MCF 10A (cell line): Measurements from ENCODE around the gene PALM2AKAP2. TPM values are rescaled to one million over a fixed set of nuclear protein-coding genes. Genes with fewer than 3 reads are reported as not detected.

Source experiments
- BruUV-seq: library from RNA; stranded (reverse); fragments of 400-500 nt; replicated peaks from 2 replicates; lab custom pipeline; 2021; lab: Mats Ljungman, UMichigan
- CTCF ChIA-PET: fragments of 300-600 bp; sonication (Branson Sonifier 250); formaldehyde crosslinking; extraction: SDS; loops from one replicate; lab custom pipeline; 2021; ENCODE audit warnings: antibody characterized with exemption, inconsistent platforms; lab: Yijun Ruan, JAX
- POLR2A ChIA-PET: fragments of 300-600, 350-650 bp; sonication (Branson Sonifier 250); formaldehyde crosslinking; extraction: SDS; loops from one replicate; lab custom pipeline; 2020; ENCODE audit warnings: antibody characterized with exemption, inconsistent platforms; lab: Yijun Ruan, JAX
- DNase-seq: peaks from one replicate; pipeline ENCODE4 v3.0.0-alpha.2; 2018; ENCODE audit not compliant: unreplicated experiment
- H3K27ac Mint-ChIP-seq: one replicate; pipeline ENCODE4 v1.8.0; 2022; ENCODE audit warnings: mild to moderate bottlenecking, low read depth, mixed read lengths; ENCODE audit not compliant: unreplicated experiment
- H3K27me3 Mint-ChIP-seq: one replicate; pipeline ENCODE4 v1.8.0; 2022; ENCODE audit warnings: mixed read lengths; ENCODE audit not compliant: insufficient read depth, unreplicated experiment
- H3K36me3 Mint-ChIP-seq: one replicate; pipeline ENCODE4 v1.8.0; 2022; ENCODE audit warnings: mild to moderate bottlenecking, moderate library complexity, mixed read lengths; ENCODE audit not compliant: insufficient read depth, unreplicated experiment
- H3K4me1 Mint-ChIP-seq: one replicate; pipeline ENCODE4 v1.8.0; 2022; ENCODE audit warnings: mixed read lengths; ENCODE audit not compliant: insufficient read depth, unreplicated experiment
- H3K4me3 Mint-ChIP-seq: one replicate; pipeline ENCODE4 v1.8.0; 2022; ENCODE audit warnings: mild to moderate bottlenecking, moderate library complexity, mixed read lengths; ENCODE audit not compliant: unreplicated experiment
- H3K9me3 Mint-ChIP-seq: one replicate; pipeline ENCODE4 v1.8.0; 2022; ENCODE audit warnings: mixed read lengths; ENCODE audit not compliant: unreplicated experiment
- intact Hi-C: fragments of 100-400 bp; cut with micrococcal nuclease; formaldehyde crosslinking; loops from 2 replicates; pipeline ENCODE4 v1.14.1; 2022
- total RNA-seq: library from RNA; stranded (reverse); gene quantifications from 2 replicates; pipeline ENCODE4 v1.2.3, GENCODE V29; 2022
- TF ChIP-seq, protein P1 (sequence below): fragments of 200-600 bp; IDR thresholded peaks from one replicate; pipeline ENCODE4 v1.8.0; 2022; ENCODE audit warnings: antibody characterized with exemption, mild to moderate bottlenecking; ENCODE audit not compliant: unreplicated experiment

Gene PALM2AKAP2
- total RNA-seq, 1 experiment from 2014 or later, result 5.3 TPM

DNA sequence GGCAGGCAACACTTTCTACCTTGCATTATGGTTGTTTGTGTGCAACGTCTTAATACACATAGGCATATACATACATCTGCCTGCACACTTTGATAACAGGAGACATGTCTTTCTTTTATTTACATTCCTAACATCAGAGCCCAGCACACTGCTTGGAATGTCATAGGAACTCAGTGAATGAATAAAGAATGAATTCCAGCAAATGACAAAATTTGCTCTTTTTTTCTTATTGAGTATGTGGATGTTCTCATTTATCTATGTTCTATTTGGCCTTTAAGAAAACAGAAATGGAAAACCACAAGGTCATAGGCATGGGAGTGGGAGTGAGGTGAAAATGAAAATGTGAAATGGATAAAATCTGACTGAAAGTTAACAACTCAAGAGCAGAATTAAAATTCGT, 36.3 kb upstream of the PALM2AKAP2 start:
- no TSS peak for BruUV-seq
- Mint-ChIP-seq H3K4me3 (no peak overlapping the region), H3K27me3 (peaks cover 13% of the 10 kb centered on the region), H3K9me3 (no peaks in the 10 kb centered on the region), H3K36me3 (no peaks in the 10 kb centered on the region), H3K4me1 (peaks cover 5% of the 10 kb centered on the region), H3K27ac (no peak overlapping the region)
- ChIA-PET POLR2A (no interaction called here), CTCF (interaction anchor here (0.7 kb wide), 1 partner anchor 187 kb away, joined by 3 read pairs; no protein-coding TSS in a partner anchor)
- DNase-seq, result no peak
- intact Hi-C loops, result no loop called here
- TF ChIP-seq, protein P1, sequence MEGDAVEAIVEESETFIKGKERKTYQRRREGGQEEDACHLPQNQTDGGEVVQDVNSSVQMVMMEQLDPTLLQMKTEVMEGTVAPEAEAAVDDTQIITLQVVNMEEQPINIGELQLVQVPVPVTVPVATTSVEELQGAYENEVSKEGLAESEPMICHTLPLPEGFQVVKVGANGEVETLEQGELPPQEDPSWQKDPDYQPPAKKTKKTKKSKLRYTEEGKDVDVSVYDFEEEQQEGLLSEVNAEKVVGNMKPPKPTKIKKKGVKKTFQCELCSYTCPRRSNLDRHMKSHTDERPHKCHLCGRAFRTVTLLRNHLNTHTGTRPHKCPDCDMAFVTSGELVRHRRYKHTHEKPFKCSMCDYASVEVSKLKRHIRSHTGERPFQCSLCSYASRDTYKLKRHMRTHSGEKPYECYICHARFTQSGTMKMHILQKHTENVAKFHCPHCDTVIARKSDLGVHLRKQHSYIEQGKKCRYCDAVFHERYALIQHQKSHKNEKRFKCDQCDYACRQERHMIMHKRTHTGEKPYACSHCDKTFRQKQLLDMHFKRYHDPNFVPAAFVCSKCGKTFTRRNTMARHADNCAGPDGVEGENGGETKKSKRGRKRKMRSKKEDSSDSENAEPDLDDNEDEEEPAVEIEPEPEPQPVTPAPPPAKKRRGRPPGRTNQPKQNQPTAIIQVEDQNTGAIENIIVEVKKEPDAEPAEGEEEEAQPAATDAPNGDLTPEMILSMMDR, result no peak

DNA sequence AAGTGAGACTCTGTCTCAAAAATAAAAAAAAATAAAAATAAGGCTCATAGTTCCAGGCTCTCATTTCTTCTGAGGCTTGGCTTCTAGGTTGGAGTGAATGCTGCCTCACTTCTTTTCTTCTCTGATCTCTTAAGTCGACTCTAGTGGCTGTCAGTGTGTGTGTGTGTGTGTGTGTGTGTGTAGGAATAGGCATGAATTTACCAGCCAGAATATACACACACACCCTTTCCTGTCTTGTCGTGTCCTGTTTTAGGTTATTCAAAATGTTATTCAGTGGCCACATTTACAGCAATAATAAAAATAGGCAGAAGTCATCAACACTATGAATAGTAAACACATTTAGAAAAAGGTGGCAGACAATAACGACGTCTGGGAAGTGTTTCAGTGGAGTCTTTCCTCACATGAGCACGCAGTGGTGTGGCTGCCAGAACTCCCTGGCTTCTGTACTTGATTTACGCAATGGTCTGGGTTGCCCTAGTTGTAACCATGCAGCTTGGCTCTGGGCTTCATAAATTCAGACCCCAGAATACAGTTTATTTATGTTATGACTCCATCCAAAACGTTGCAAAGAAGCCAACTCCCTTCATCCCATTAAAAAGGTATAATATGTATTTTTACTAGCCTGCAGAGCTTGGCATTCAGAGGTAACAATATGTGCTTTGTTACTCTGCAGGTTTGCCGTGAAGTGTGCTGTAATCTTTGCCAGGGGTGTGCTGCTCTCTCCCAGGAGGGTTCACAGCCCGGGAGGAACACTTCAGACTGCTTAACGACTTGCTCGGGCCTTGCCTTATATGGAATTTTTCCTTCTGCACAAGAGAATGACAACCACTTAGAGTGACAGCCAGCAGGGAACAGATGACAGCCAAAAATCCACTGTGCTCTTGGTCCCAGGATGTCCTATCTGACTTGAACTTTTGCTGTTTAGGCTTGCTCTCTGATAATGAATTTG, 34.4 kb upstream of the PALM2AKAP2 start:
- CTCF ChIA-PET, result interaction anchor here (0.5 to 0.7 kb wide), 3 partner anchors 47 to 1461 kb away, joined by 3 to 4 read pairs (median 3); no protein-coding TSS in a partner anchor
- intact Hi-C loops, result no loop called here
- Mint-ChIP-seq H3K27ac (no peak overlapping the region), H3K9me3 (no peaks in the 10 kb centered on the region), H3K36me3 (no peaks in the 10 kb centered on the region), H3K27me3 (peaks cover 13% of the 10 kb centered on the region), H3K4me3 (no peak overlapping the region), H3K4me1 (no peaks in the 10 kb centered on the region)
- TF ChIP-seq, protein P1, result no peak
- POLR2A ChIA-PET, result no interaction called here
- DNase-seq, result no peak
- BruUV-seq, result no TSS peak

DNA sequence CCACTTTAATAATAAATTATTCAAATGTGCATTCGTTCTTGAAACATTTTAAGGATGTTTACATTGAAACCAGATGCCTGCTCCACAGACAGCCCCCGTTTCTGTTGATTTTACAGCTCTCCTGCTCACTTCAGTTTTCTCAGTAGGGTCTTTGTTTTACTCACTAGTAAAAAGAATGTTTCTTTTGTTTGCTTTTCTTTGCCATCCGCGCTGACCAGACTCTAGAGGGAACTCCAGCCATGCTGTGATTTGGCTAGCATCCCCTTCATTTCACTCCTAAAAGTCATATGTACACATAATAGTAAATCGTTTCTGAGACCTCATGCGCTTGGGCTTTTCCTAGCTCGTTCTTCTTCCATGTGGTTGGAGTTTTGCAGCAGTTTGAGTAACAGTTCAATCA, 28.7 kb upstream of the PALM2AKAP2 start:
- BruUV-seq, result no TSS peak
- intact Hi-C loops, result no loop called here
- Mint-ChIP-seq H3K4me3 (no peak overlapping the region), H3K4me1 (no peaks in the 10 kb centered on the region), H3K36me3 (no peaks in the 10 kb centered on the region), H3K27ac (no peak overlapping the region), H3K9me3 (no peaks in the 10 kb centered on the region), H3K27me3 (peaks cover 19% of the 10 kb centered on the region)
- TF ChIP-seq, protein P1, result no peak
- ChIA-PET CTCF (no interaction called here), POLR2A (no interaction called here)
- DNase-seq, result no peak

DNA sequence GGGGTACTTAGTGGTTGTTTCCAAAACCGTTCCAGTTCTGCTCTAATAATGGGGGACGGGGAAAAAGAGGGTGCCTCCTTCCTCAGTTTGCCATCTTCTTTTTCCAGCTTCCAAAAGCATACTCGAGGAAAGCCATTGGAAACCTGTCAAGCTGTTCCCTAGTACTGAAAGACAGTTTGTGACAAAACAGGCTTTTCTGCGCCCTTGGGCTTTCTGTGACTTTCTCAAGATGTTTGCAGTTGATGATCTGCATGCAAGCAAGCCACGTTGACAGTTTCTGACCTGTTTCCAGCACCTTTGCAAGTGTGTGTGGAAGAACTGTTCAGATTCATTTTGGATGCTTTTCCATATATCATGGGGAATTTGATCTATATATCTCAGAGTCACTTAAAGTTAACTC, 26.7 kb upstream of the PALM2AKAP2 start:
- BruUV-seq, result no TSS peak
- H3K27me3 Mint-ChIP-seq, result peaks cover 22% of the 10 kb centered on the region
- DNase-seq, result no peak
- H3K27ac Mint-ChIP-seq, result no peak overlapping the region
- no peak overlapping the region for H3K4me3 Mint-ChIP-seq
- no peaks in the 10 kb centered on the region for H3K4me1 Mint-ChIP-seq
- intact Hi-C loops, result no loop called here
- H3K9me3 Mint-ChIP-seq, result no peaks in the 10 kb centered on the region
- ChIA-PET POLR2A (no interaction called here), CTCF (no interaction called here)
- H3K36me3 Mint-ChIP-seq, result no peaks in the 10 kb centered on the region
- TF ChIP-seq, protein P1, result no peak
